Measurements from ENCODE around the gene ANKRD62. TPM values are rescaled to one million over a fixed set of nuclear protein-coding genes. Genes with fewer than 3 reads are reported as not detected.

Gene ANKRD62
- total RNA-seq, result 1 to 10 TPM in 1 of 4 donors, under 1 TPM in 1, not detected in 2; 0.16 to 1.2 TPM

DNA sequence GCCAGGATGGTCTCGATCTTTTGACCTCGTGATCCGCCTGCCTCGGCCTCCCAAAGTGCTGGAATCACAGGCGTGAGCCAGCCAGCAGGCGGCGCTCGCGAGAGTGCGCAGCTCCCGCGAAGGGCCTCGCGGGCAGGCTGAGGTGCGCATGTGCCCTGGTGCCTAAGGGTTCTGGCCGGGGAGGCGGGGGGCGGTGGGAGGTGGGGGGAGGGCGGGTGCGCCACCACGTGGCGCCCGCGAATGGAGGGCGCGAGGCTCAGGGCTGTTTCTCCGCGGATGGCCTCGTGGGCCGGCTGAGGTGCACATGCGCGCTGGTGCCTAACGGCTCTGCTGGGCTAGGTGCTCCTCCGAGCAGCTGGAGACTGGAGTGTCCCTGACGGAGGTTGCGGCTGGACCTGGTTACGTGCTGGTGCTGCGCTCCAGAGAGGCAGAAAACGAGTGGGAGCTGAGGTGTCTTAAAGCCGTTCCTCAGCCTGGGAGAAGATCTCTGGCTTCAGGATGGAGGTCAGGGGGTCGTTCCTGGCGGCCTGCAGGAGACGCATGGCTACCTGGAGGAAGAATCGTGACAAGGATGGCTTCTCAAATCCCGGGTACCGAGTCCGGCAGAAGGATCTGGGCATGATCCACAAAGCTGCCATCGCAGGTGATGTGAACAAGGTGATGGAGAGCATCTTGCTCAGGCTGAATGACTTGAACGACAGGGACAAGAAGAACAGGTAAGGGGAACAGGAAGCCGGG lies at the start of gene ANKRD62:
ANKRD62 (plus strand) TSS at position 324 of the 738 bp plus-strand sequence; CDS start at position 499, 175 bp downstream.
- DNase-seq (ENCODE audit: low spot score in 2 of 2), result no peak
- TF ChIP-seq POLR2A (IDR thresholded peaks at IDR 0.05) (no peak), EP300 (IDR thresholded peaks at IDR 0.05) (no peak), POLR2AphosphoS5 (IDR thresholded peaks at IDR 0.05) (no peak)
- TF ChIP-seq, protein P1, sequence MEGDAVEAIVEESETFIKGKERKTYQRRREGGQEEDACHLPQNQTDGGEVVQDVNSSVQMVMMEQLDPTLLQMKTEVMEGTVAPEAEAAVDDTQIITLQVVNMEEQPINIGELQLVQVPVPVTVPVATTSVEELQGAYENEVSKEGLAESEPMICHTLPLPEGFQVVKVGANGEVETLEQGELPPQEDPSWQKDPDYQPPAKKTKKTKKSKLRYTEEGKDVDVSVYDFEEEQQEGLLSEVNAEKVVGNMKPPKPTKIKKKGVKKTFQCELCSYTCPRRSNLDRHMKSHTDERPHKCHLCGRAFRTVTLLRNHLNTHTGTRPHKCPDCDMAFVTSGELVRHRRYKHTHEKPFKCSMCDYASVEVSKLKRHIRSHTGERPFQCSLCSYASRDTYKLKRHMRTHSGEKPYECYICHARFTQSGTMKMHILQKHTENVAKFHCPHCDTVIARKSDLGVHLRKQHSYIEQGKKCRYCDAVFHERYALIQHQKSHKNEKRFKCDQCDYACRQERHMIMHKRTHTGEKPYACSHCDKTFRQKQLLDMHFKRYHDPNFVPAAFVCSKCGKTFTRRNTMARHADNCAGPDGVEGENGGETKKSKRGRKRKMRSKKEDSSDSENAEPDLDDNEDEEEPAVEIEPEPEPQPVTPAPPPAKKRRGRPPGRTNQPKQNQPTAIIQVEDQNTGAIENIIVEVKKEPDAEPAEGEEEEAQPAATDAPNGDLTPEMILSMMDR (IDR thresholded peaks at IDR 0.05), result no peak
- no peaks in the 10 kb centered on the region for H3K36me3 ChIP-seq
- no peaks in the 10 kb centered on the region for H3K4me1 ChIP-seq
- no peak within 1 kb of the TSS for H3K4me3 ChIP-seq
- H3K9me3 ChIP-seq, result no peaks in the 10 kb centered on the region
- no peak within 1 kb of the TSS for H3K27ac ChIP-seq
- 90% methylated on average over 42 of the region's 50 CpGs for WGBS
- no peaks in the 10 kb centered on the region for H3K27me3 ChIP-seq

DNA sequence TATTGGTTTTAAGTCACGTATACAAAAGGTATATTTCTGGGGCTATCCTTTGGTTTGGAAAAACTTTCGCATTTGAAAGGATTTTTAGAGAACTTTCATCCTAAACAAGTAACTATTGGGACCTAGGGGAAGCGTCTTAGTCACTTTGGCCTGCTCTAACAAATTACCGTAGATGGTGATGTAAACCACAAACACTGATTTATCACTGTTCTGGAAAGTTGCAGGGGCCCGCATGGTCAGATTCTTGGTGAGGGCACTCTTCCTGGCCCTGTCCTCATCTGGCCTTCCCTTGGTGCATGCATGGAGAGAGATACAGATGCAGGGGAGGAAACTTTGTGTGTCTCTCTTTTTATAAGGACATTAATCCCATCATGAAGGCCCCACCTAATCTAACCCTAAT lies 49.1 kb upstream of the ANKRD62 start:
- H3K4me3 ChIP-seq, result no peak overlapping the region
- H3K36me3 ChIP-seq, result no peaks in the 10 kb centered on the region
- H3K9me3 ChIP-seq, result no peaks in the 10 kb centered on the region
- WGBS, result 75% methylated on average over 5 of the region's 5 CpGs
- no peaks in the 10 kb centered on the region for H3K27me3 ChIP-seq
- TF ChIP-seq POLR2AphosphoS5 (IDR thresholded peaks at IDR 0.05) (no peak), POLR2A (IDR thresholded peaks at IDR 0.05) (no peak), EP300 (IDR thresholded peaks at IDR 0.05) (no peak)
- TF ChIP-seq, protein P1 (IDR thresholded peaks at IDR 0.05), result no peak
- H3K27ac ChIP-seq, result no peak overlapping the region
- DNase-seq (ENCODE audit: low spot score in 2 of 2), result no peak
- H3K4me1 ChIP-seq, result no peaks in the 10 kb centered on the region

DNA sequence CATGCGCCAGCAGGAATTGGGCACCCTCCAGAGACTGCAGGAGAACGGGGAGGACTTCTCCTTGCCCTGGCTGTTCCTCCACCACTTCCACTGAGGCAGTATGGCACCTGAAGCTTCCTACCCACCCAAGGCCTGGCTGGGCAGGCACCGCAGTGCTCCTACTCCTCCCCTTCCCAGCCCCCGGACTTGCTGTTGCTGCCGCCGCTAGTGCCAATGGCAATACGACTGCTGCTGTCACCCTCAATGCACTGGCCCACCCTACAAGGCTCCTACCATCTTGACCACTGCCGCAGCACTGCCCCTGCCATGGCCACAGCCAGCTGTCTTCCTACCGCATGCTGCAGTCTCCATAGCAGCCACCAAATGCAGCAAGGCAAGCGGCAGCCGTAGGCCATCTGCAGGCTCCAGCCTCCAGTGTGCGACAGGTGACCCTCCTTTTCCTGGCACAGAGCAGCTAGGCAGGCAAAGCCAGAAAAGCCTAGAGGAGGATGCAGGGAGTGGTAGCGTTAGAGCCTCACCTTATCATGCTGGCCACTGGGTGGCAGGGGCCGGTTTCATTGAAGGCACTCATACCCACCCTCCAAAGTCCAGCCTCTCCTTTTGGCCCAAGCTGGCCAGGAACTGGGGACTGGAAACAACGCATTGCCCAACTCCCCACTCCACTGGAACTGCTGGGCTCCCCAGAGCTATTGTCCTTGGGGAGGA lies 47.4 kb upstream of the ANKRD62 start:
- TF ChIP-seq POLR2AphosphoS5 (IDR thresholded peaks at IDR 0.05), result no peak
- TF ChIP-seq EP300 (IDR thresholded peaks at IDR 0.05), result no peak
- no peak for TF ChIP-seq POLR2A (IDR thresholded peaks at IDR 0.05)
- TF ChIP-seq, protein P1 (IDR thresholded peaks at IDR 0.05), result no peak
- Histone ChIP-seq H3K27me3 (no peaks in the 10 kb centered on the region), H3K36me3 (no peaks in the 10 kb centered on the region), H3K4me3 (no peak overlapping the region), H3K9me3 (no peaks in the 10 kb centered on the region), H3K27ac (no peak overlapping the region), H3K4me1 (no peaks in the 10 kb centered on the region)
- no peak for DNase-seq (ENCODE audit: low spot score in 2 of 2)
- 56% methylated on average over 5 of the region's 15 CpGs for WGBS

DNA sequence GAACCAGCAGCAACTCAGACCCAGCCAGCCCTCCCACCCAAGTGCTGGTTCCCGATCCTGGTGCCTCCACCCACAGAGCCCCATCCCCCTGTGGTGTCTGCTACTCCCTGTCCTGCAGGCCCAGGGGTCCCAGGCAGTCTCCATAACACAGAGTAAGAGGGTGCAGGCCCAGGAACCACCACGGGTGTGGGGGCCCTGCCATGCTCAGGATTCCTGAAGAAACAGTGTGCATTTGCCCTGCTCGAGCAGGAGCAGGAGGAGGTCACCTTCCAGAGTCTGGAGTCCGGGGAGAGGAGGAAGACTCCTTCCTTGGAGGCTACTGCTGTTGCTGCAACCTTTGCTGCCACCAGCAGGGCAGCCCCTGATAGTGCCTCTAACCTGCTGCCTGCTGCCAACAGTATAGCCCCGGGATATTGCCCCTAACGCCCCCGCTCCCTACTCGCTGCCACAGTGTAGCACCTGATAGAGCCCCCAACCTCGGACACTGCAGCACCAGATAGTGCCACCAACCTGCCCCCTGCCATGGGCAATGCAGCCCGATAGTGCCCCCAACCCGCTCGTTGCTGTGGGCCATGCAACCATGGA lies 46.8 kb upstream of the ANKRD62 start:
- no CpG with 5 or more reads among the region's 12 CpGs for WGBS
- no peaks in the 10 kb centered on the region for H3K4me1 ChIP-seq
- no peak overlapping the region for H3K27ac ChIP-seq
- TF ChIP-seq POLR2A (IDR thresholded peaks at IDR 0.05) (no peak), POLR2AphosphoS5 (IDR thresholded peaks at IDR 0.05) (no peak), EP300 (IDR thresholded peaks at IDR 0.05) (no peak)
- TF ChIP-seq, protein P1 (IDR thresholded peaks at IDR 0.05), result no peak
- no peak for DNase-seq (ENCODE audit: low spot score in 2 of 2)
- no peaks in the 10 kb centered on the region for H3K9me3 ChIP-seq
- no peaks in the 10 kb centered on the region for H3K27me3 ChIP-seq
- no peaks in the 10 kb centered on the region for H3K36me3 ChIP-seq
- no peak overlapping the region for H3K4me3 ChIP-seq

Measured in suprapubic skin (tissue), 4 donors.